Nephron (organoid): ENCODE results near the gene CRYBB1.

Experiments
- H3K27ac Mint-ChIP-seq, 3 experiments: 2 replicates each; pipeline ENCODE4 v1.8.0; 2020; ENCODE audit warnings: mixed read lengths in 3 of 3, mild to moderate bottlenecking in 2 of 3, moderate library complexity in 1 of 3
- H3K27me3 Mint-ChIP-seq: 2 replicates; pipeline ENCODE4 v1.8.0; 2021; ENCODE audit warnings: low read depth, mild to moderate bottlenecking, moderate library complexity, mixed read lengths
- H3K36me3 Mint-ChIP-seq: 2 replicates; pipeline ENCODE4 v1.8.0; 2020; ENCODE audit warnings: low read depth, mixed read lengths
- H3K4me1 Mint-ChIP-seq: 2 replicates; pipeline ENCODE4 v1.8.0; 2020; ENCODE audit warnings: mixed read lengths
- H3K4me3 Mint-ChIP-seq, 3 experiments: 2 replicates each; pipeline ENCODE4 v1.8.0; 2020; ENCODE audit warnings: mild to moderate bottlenecking in 3 of 3, mixed read lengths in 3 of 3, moderate library complexity in 2 of 3
- H3K9me3 Mint-ChIP-seq: 2 replicates; pipeline ENCODE4 v1.8.0; 2020; ENCODE audit warnings: mixed read lengths
- TF ChIP-seq, protein P1 (sequence below), 3 experiments: fragments of 200-600 bp; sonication (generic); IDR thresholded peaks; one replicate each; pipeline ENCODE4 v1.5.0; 2021; ENCODE audit warnings: antibody characterized with exemption in 3 of 3; ENCODE audit not compliant: unreplicated experiment in 3 of 3

CRYBB1 gene

DNA sequence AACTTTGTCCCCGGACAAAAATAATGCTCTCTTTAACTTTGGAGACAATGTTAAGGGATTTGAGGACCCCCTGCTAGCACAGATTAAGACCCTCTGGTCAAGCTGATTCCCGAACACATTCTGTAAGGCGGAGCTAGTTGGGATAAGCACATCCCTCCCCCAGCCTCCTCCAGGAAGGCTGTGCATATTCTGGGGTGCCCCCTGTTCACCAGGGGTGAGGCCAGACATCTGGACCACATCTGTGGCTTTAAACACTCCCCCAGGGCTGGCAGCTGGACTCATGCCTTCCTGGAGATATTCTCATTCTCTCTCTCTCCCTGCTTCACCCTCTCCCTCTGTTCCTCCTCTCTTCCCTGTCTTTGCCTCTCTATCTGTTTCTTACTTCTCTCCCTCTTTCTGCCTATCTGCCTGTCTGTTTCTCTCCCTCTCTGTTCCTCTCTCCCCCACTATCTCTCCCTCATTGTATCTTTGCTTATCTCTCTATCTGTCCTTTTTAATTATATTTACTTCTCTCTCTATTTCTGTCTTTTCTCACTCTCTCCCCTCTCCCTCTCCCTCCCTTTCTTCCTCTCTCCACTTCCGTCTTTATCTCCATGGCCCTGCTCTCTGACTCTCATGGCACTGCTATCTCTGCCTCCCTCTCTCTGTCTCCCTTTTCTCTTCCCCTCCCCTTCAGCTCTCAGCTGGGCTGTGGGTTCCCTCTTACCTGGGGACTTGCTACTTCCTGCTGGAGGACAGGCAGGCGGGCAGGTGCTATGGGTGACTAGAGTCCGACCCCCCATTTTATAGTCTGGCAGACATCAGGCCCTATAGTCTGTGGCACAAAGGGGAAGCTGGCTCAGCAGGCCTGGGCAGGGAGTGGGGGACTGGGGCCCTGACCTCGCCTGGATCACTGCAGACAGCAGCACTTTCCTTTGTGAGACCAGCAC lies at the start of gene CRYBB1:
Gene CRYBB1 (minus strand): TSS at position 757 of the 929 bp plus-strand sequence. CDS start 1,708 bp downstream, outside the sequence.
- peaks cover 37% of the 10 kb centered on the region for H3K4me1 Mint-ChIP-seq
- peaks cover 26% of the 10 kb centered on the region for H3K27me3 Mint-ChIP-seq
- H3K9me3 Mint-ChIP-seq = no peaks in the 10 kb centered on the region
- no peak within 1 kb of the TSS for H3K4me3 Mint-ChIP-seq
- no peaks in the 10 kb centered on the region for H3K36me3 Mint-ChIP-seq
- TF ChIP-seq, protein P1, sequence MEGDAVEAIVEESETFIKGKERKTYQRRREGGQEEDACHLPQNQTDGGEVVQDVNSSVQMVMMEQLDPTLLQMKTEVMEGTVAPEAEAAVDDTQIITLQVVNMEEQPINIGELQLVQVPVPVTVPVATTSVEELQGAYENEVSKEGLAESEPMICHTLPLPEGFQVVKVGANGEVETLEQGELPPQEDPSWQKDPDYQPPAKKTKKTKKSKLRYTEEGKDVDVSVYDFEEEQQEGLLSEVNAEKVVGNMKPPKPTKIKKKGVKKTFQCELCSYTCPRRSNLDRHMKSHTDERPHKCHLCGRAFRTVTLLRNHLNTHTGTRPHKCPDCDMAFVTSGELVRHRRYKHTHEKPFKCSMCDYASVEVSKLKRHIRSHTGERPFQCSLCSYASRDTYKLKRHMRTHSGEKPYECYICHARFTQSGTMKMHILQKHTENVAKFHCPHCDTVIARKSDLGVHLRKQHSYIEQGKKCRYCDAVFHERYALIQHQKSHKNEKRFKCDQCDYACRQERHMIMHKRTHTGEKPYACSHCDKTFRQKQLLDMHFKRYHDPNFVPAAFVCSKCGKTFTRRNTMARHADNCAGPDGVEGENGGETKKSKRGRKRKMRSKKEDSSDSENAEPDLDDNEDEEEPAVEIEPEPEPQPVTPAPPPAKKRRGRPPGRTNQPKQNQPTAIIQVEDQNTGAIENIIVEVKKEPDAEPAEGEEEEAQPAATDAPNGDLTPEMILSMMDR (IDR thresholded peaks at IDR 0.05; ENCODE audit: unreplicated experiment in 3 of 3) = no peak
- H3K27ac Mint-ChIP-seq = peak within 1 kb of the TSS; percentile 18 to 46 (median 20)

DNA sequence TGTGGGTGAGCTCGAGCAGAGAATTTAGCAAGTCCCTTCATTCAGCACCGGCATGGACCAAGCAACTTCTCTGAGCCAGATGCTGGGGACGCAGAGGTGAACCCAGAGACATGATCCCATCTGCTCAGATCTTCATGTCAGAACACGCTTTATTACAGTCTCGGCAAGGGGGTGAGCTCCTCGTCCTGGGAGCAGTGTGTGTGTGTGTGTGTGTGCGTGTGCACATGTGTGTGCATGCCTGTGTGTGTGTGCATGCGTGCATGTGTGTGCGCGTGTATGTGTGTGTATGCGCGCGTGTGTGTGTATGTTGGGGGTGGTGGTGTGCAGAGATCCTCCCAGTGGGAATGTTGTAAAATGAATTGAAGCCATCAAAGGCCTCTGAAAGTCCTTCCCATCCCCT lies 49.3 kb upstream of the CRYBB1 start:
- no peak overlapping the region for H3K27ac Mint-ChIP-seq
- peaks cover 17% of the 10 kb centered on the region for H3K27me3 Mint-ChIP-seq
- TF ChIP-seq, protein P1 (IDR thresholded peaks at IDR 0.05; ENCODE audit: unreplicated experiment in 3 of 3) = no peak

DNA sequence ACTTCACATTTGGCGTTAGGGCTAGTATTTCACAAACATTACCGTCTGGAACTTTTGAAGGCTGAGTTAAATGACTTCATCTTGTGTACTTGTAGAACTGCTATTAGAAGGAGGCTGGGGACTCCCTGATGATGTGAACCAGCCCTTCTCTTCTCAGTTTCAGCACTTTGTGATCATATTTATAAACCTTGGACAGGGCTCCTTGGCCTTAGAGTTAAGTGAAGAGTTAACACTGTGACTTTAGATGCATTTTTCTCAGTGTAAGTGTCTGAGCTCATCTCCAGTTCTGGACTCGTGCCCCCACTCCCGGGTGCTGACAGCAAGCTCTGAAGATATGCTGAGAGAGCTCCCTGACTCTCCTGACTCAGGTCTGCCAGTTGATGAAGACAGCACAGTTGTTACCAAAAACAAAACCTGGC lies 48.0 kb upstream of the CRYBB1 start:
- H3K9me3 Mint-ChIP-seq = no peaks in the 10 kb centered on the region
- peaks cover 23% of the 10 kb centered on the region for H3K27me3 Mint-ChIP-seq
- H3K4me1 Mint-ChIP-seq = peaks cover 13% of the 10 kb centered on the region
- TF ChIP-seq, protein P1 (IDR thresholded peaks at IDR 0.05; ENCODE audit: unreplicated experiment in 3 of 3) = no peak
- no peaks in the 10 kb centered on the region for H3K36me3 Mint-ChIP-seq
- H3K27ac Mint-ChIP-seq = peak overlapping the region in 2 of 3 experiments; percentile 45 to 92
- no peak overlapping the region for H3K4me3 Mint-ChIP-seq

More for the DNA sequence above, 49.3 kb upstream of the CRYBB1 start:
- Mint-ChIP-seq H3K9me3 (no peaks in the 10 kb centered on the region), H3K4me1 (peaks cover 19% of the 10 kb centered on the region), H3K36me3 (no peaks in the 10 kb centered on the region), H3K4me3 (no peak overlapping the region)

DNA sequence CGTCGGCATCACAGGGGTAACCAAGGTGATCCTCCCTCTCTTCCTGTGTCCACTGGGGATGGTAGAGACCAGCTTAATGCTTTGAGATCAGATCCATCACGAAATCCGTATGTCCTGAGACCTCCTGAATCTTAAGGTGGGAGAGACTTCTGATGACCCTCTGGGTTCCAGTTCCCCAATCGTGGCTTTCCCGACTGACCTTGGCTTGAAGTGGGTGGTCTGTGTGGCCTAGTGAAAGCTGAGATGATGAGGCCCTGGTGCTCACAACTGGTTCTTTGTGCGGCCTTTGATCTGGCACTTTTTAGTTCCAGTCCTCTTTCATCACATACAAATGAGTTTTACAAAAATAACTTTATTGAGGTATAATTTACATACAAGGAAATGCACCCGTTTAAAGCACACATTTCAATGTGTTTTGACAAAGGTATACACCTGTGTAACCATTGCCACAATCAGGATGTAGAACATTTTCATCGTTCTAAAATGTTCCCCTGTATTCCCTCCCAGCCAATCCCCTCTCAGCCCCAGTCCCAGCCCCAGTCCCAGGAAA lies 45.6 kb upstream of the CRYBB1 start:
- Mint-ChIP-seq H3K27ac (no peak overlapping the region), H3K9me3 (no peaks in the 10 kb centered on the region), H3K4me3 (no peak overlapping the region), H3K27me3 (peaks cover 37% of the 10 kb centered on the region), H3K4me1 (peaks cover 19% of the 10 kb centered on the region), H3K36me3 (no peaks in the 10 kb centered on the region)
- TF ChIP-seq, protein P1 (IDR thresholded peaks at IDR 0.05; ENCODE audit: unreplicated experiment in 3 of 3) = no peak

DNA sequence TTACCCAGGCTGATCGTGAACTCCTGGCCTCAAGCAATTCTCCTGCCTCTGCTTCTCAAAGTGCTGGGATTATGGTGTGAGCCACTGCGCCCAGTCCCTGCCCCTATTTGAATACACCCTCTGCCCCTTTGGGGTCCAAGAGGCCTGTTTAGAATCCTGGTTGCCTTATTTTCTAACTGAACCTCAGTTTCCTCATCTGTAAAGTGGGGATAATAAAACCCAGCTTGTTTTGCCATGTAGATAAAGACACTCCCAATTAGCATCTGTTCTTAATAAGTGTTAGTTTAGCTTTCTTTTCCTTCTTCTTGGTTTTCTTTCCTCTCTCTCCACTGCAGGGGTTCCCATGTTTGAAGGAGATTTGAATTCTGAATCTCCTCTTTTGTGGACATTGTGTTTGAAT lies 44.3 kb upstream of the CRYBB1 start:
- Mint-ChIP-seq H3K27me3 (peaks cover 50% of the 10 kb centered on the region), H3K4me3 (no peak overlapping the region), H3K4me1 (peaks cover 28% of the 10 kb centered on the region), H3K36me3 (no peaks in the 10 kb centered on the region), H3K9me3 (no peaks in the 10 kb centered on the region), H3K27ac (no peak overlapping the region)
- TF ChIP-seq, protein P1 (IDR thresholded peaks at IDR 0.05; ENCODE audit: unreplicated experiment in 3 of 3) = no peak
